ENCODE data around the gene PCP2.

The PCP2 gene

GRCh38 chr19:7636691-7637373 is 3.3 kb upstream of the PCP2 start, which contains the start of gene STXBP2:
TSS of gene STXBP2 (plus strand) at chr19:7637110. CDS start at chr19:7637150, 40 bp downstream.
- TF ChIP-seq MAX (IDR thresholded peaks at IDR 0.05) (peak; percentile 100), REST (IDR thresholded peaks at IDR 0.05; ENCODE audit: low read depth) (no peak), YY1 (IDR thresholded peaks at IDR 0.05; ENCODE audit: low read depth) (peak; percentile 91), CEBPB (IDR thresholded peaks at IDR 0.05) (peak; percentile 61; the same call in 1 of the 2 replicates), RAD21 (IDR thresholded peaks at IDR 0.05; ENCODE audit: low read depth) (no peak), USF1 (IDR thresholded peaks at IDR 0.05) (peak; percentile 52; the same call in 1 of the 2 replicates), EGR1 (IDR thresholded peaks at IDR 0.05) (peak; percentile 31; the same call in 1 of the 2 replicates), TAF1 (IDR thresholded peaks at IDR 0.05; ENCODE audit: low read depth) (peak; percentile 87), FOXM1 (IDR thresholded peaks at IDR 0.05; ENCODE audit: borderline replicate concordance, low read depth) (no peak), TCF12 (IDR thresholded peaks at IDR 0.05; ENCODE audit: low read depth) (peak; percentile 20; the same call in 1 of the 2 replicates)

- no peak for TF ChIP-seq CREB1 (IDR thresholded peaks at IDR 0.05; ENCODE audit: low read depth)
- TF ChIP-seq USF1 (IDR thresholded peaks at IDR 0.05): no peak
- no peak for TF ChIP-seq NFIC (IDR thresholded peaks at IDR 0.05)
- TF ChIP-seq MAX (IDR thresholded peaks at IDR 0.05): no peak
- no peak for TF ChIP-seq TEAD4 (IDR thresholded peaks at IDR 0.05)
- no peak for TF ChIP-seq EP300 (IDR thresholded peaks at IDR 0.05; ENCODE audit: borderline replicate concordance)
- TF ChIP-seq REST (IDR thresholded peaks at IDR 0.05; ENCODE audit: low read depth): no peak
- no peak for TF ChIP-seq RAD21 (IDR thresholded peaks at IDR 0.05; ENCODE audit: low read depth)
- TF ChIP-seq ZBTB7A (IDR thresholded peaks at IDR 0.05; ENCODE audit: low read depth): no peak
- no peak for TF ChIP-seq EGR1 (IDR thresholded peaks at IDR 0.05)
- no peak for TF ChIP-seq TAF1 (IDR thresholded peaks at IDR 0.05; ENCODE audit: low read depth)
- no peak for TF ChIP-seq FOXM1 (IDR thresholded peaks at IDR 0.05; ENCODE audit: borderline replicate concordance, low read depth)
Measured at GRCh38 chr19:7636317-7636690, 2.8 kb upstream of the PCP2 start.

GRCh38 chr19:7635670-7636069 is 2.2 kb upstream of the PCP2 start:
- TF ChIP-seq REST (IDR thresholded peaks at IDR 0.05; ENCODE audit: low read depth) (no peak), EP300 (IDR thresholded peaks at IDR 0.05; ENCODE audit: borderline replicate concordance) (no peak), EGR1 (IDR thresholded peaks at IDR 0.05) (no peak), USF1 (IDR thresholded peaks at IDR 0.05) (no peak), TCF12 (IDR thresholded peaks at IDR 0.05; ENCODE audit: low read depth) (no peak), RAD21 (IDR thresholded peaks at IDR 0.05; ENCODE audit: low read depth) (no peak), NFIC (IDR thresholded peaks at IDR 0.05) (no peak), FOXM1 (IDR thresholded peaks at IDR 0.05; ENCODE audit: borderline replicate concordance, low read depth) (no peak), ZBTB7A (IDR thresholded peaks at IDR 0.05; ENCODE audit: low read depth) (no peak), YY1 (IDR thresholded peaks at IDR 0.05; ENCODE audit: low read depth) (no peak), MAX (IDR thresholded peaks at IDR 0.05) (no peak), CEBPB (IDR thresholded peaks at IDR 0.05) (no peak), TEAD4 (IDR thresholded peaks at IDR 0.05) (no peak), TAF1 (IDR thresholded peaks at IDR 0.05; ENCODE audit: low read depth) (no peak), CREB1 (IDR thresholded peaks at IDR 0.05; ENCODE audit: low read depth) (no peak)

All from Ishikawa (cell line).